GM18873 (cell line): ENCODE results near the gene NUP54.

Experiments used
- ATAC-seq: cut with Tn5 transposase; IDR thresholded peaks from one replicate; pipeline ENCODE4 v1.9.1; 2021; ENCODE audit warnings: mild to moderate bottlenecking, moderate library complexity, moderate number of reproducible peaks; ENCODE audit not compliant: unreplicated experiment, low FRiP score

The NUP54 gene

DNA sequence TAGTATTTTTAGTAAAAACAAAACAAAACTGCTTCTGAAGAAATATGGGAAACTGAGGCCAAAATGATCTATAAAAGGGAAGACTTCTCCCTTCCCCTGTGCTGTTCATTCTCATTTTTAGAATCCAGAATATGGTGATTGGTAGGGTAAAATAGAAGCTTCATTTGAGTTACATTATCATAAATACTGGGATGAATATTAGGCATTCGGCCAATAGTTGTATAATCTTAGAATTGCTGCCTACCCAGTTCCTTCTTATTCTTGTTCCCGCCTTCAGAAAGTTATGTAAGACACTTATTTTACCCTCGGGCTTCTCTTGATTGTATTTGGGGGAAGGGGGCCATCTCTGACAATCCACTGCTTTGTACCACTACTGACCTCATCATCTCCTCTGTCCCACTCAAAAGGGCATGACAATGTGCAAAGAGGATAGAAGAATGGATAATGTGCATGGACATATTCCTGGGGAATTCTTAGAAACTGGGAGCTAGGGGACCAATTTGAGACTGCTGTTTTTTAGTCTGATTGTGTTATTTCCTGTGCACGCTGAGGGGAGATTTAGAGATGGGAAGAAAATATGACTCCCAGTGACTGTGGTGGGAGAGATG is 73.1 kb downstream of the NUP54 start:
- ATAC-seq, result no peak

DNA sequence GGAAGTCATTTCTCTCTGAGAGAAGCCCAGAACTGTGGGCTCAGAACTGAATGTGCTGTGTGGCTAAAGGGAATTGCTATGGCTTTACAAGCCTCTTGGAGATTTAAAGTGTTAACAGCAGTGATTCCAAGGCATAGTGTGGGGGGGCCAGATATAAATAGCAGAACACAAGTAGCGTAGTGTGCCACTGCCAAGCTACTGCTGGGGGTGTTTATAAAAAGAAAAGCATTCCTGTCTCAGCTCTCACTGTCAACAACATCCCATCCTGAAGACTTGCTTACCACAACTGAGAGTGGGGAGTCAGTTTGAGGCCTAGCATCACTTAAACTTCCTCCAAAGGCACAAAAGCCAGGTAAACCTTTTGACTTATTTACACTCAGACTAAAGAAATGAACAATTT is 73.7 kb downstream of the NUP54 start, which contains the start of gene ART3:
ART3 (plus strand) TSS at position 242 of the 400 bp plus-strand sequence. CDS start 1,181 bp downstream, outside the sequence.
- ATAC-seq, result no peak

DNA sequence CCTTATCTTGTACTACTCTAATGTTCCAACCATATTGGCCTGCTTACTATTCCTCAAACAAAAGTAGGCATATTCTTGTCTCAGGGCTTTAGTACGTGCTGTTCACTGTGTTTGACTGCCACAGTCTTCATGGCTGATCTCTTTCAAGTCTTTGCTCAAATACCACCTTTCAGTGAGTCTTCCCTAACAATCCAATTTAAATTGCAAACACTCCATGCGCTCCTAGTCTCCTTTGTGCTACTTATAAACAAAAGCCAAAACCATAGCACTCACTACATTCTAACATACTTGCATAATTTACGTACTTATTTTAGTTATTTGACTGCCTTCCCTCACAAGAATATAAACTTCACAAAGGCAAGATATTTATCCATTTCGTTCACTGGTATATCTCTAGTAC is 75.4 kb downstream of the NUP54 start:
- ATAC-seq, result no peak

DNA sequence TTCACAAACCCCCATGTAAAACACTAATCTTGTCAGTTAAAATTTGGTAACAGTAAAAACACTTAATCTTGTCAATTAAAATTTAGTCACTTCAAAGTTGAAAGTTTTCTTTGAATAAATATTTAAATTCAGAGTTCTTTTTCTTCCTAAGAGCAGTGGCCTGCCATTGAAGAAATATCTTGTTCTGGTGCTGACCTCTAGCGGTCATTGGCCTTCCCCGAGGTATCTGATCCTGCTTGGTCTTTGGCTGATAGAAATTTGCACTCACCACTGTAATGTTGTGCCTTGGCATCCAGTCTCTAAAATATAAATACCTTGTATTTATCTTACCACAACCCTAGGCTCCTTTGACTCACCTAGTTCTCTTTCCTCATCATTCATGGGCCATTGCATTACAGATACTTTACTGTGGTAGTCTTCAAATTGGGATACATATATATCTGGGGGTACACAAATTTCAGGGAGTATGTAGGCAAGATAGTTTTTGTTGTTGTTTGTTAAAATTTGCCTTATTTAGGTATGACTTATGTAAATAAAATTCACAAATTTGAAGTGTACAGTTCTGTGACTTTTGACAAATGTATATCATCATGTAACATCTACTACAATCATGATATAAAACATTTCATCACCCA is 80.4 kb downstream of the NUP54 start:
- ATAC-seq, result no peak

DNA sequence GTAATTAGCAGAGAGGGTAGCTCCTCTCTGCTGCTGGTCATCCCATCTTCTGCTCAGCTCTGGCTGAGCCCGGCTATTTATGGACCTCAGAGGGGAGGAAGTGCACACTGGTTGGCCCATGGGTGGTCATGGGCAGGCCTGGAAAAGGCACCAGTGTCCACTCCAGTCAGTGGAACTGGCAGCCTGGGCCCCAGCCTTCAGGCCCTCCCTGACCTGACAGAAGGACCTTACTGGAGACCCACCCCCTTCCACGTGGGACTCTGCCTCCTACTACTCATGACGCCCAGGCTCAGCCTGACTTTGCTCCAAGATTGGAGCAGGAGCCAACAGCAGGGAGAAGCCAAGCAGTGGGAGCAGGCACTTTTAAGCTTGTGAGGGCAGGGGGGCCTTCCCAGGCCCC is 81.7 kb downstream of the NUP54 start:
- ATAC-seq, result no peak
